CD4-positive, alpha-beta T cell treated with Interleukin-10 for 1 hour (primary cell): Measurements from ENCODE around the gene CX3CL1.
"Not testable (repeated sequence)": the region's sequence is repeated elsewhere in the genome, so short reads cannot be mapped to it uniquely, and the experiment has no call there.

Experiments
- DNase-seq: peaks from one replicate; pipeline ENCODE4 v3.0.0-alpha.2; 2020

Gene CX3CL1

GRCh38 chr16:57383276-57384247 is 11.3 kb downstream of the CX3CL1 start:
- no peak for DNase-seq

GRCh38 chr16:57384248-57385070 is 12.2 kb downstream of the CX3CL1 start:
- DNase-seq = no peak

GRCh38 chr16:57385083-57385482 is 12.8 kb downstream of the CX3CL1 start:
- no peak for DNase-seq

GRCh38 chr16:57386381-57386951 is 14.2 kb downstream of the CX3CL1 start:
- no peak for DNase-seq

GRCh38 chr16:57387598-57388354 is 15.5 kb downstream of the CX3CL1 start:
- no peak for DNase-seq

- no peak for DNase-seq
Measured at GRCh38 chr16:57388359-57389086, 16.2 kb downstream of the CX3CL1 start.

- DNase-seq = no peak
Measured at GRCh38 chr16:57389087-57389468, 16.8 kb downstream of the CX3CL1 start.

- DNase-seq = no peak
Measured at GRCh38 chr16:57390636-57391295, 18.5 kb downstream of the CX3CL1 start.

- no peak for DNase-seq
Measured at GRCh38 chr16:57391300-57391699, 19.0 kb downstream of the CX3CL1 start.

- DNase-seq = no peak
Measured at GRCh38 chr16:57391708-57392107, 19.4 kb downstream of the CX3CL1 start.

GRCh38 chr16:57392694-57393093 is 20.4 kb downstream of the CX3CL1 start:
- DNase-seq = no peak

- no peak for DNase-seq
Measured at GRCh38 chr16:57394444-57394843, 22.2 kb downstream of the CX3CL1 start.

GRCh38 chr16:57395026-57395425 is 22.7 kb downstream of the CX3CL1 start:
- DNase-seq = no peak

GRCh38 chr16:57396786-57397185 is 24.5 kb downstream of the CX3CL1 start:
- no peak for DNase-seq

GRCh38 chr16:57397493-57397892 is 25.2 kb downstream of the CX3CL1 start:
- DNase-seq = not testable (repeated sequence)

- no peak for DNase-seq
Measured at GRCh38 chr16:57401943-57402640, 29.8 kb downstream of the CX3CL1 start.

GRCh38 chr16:57403965-57404817 is 31.9 kb downstream of the CX3CL1 start, which contains the start of gene CCL17:
CCL17 (plus strand) TSS chr16:57404767; CDS start chr16:57413933, 9,166 bp downstream.
- no peak for DNase-seq

GRCh38 chr16:57405097-57405496 is 32.8 kb downstream of the CX3CL1 start:
- no peak for DNase-seq

GRCh38 chr16:57406881-57407280 is 34.6 kb downstream of the CX3CL1 start:
- DNase-seq = no peak
